Measurements from ENCODE around the gene VGLL2.

Gene VGLL2

GRCh38 chr6:117268924-117269323, 3.6 kb downstream of the VGLL2 start:
- no peak for DNase-seq

- no peak for DNase-seq
Observed at GRCh38 chr6:117269638-117270054, 4.3 kb downstream of the VGLL2 start.

GRCh38 chr6:117270055-117270842, 4.9 kb downstream of the VGLL2 start:
- DNase-seq, result no peak

GRCh38 chr6:117270843-117271507, 5.6 kb downstream of the VGLL2 start:
- no peak for DNase-seq

- DNase-seq, result no peak
Observed at GRCh38 chr6:117272032-117272866, 6.9 kb downstream of the VGLL2 start.

- DNase-seq, result no peak
Observed at GRCh38 chr6:117272891-117273290, 7.5 kb downstream of the VGLL2 start.

- DNase-seq, result no peak
Observed at GRCh38 chr6:117275205-117275604, 9.8 kb downstream of the VGLL2 start.

GRCh38 chr6:117275711-117276110, 10.4 kb downstream of the VGLL2 start:
- DNase-seq, result no peak

GRCh38 chr6:117276778-117277316, 11.5 kb downstream of the VGLL2 start:
- DNase-seq, result no peak

GRCh38 chr6:117280922-117281321, 15.6 kb downstream of the VGLL2 start:
- no peak for DNase-seq

GRCh38 chr6:117288083-117288715, 22.8 kb downstream of the VGLL2 start:
- no peak for DNase-seq

GRCh38 chr6:117290173-117290846, 25.0 kb downstream of the VGLL2 start:
- DNase-seq, result no peak

GRCh38 chr6:117298941-117299340, 33.6 kb downstream of the VGLL2 start:
- DNase-seq, result no peak

- no peak for DNase-seq
Observed at GRCh38 chr6:117303323-117303722, 38.0 kb downstream of the VGLL2 start.

GRCh38 chr6:117304446-117304845, 39.1 kb downstream of the VGLL2 start:
- DNase-seq, result no peak

GRCh38 chr6:117306227-117306790, 41.0 kb downstream of the VGLL2 start:
- no peak for DNase-seq

GRCh38 chr6:117307655-117308054, 42.3 kb downstream of the VGLL2 start:
- no peak for DNase-seq

GRCh38 chr6:117309069-117309468, 43.7 kb downstream of the VGLL2 start:
- DNase-seq, result no peak

- no peak for DNase-seq
Observed at GRCh38 chr6:117309611-117310010, 44.3 kb downstream of the VGLL2 start.

GRCh38 chr6:117311310-117311709, 46.0 kb downstream of the VGLL2 start:
- no peak for DNase-seq

All from nucleus accumbens (tissue), 56 donors.